Thyroid gland (tissue), 4 donors: Measurements from ENCODE around the gene OR51Q1.

Experiments used
- POLR2A ChIP-seq, 2 donors: fragments of 450-650 bp; IDR thresholded peaks; one replicate each; pipeline ENCODE4 v1.6.1; 2017; ENCODE audit warnings: antibody characterized with exemption in 2 of 2, mild to moderate bottlenecking in 2 of 2, moderate library complexity in 1 of 2
- TF ChIP-seq, protein P1 (sequence below), 6 experiments: fragments of 200-600 bp in 3 of 6; fragments of 450-650 bp in 3 of 6; sonication (generic) in 3 of 6; IDR thresholded peaks; one replicate each; pipeline ENCODE4 v1.5.1; 2016 to 2019; ENCODE audit warnings: antibody characterized with exemption in 6 of 6, mild to moderate bottlenecking in 2 of 6, inconsistent platforms in 1 of 6, moderate library complexity in 1 of 6

- TF ChIP-seq, protein P1, sequence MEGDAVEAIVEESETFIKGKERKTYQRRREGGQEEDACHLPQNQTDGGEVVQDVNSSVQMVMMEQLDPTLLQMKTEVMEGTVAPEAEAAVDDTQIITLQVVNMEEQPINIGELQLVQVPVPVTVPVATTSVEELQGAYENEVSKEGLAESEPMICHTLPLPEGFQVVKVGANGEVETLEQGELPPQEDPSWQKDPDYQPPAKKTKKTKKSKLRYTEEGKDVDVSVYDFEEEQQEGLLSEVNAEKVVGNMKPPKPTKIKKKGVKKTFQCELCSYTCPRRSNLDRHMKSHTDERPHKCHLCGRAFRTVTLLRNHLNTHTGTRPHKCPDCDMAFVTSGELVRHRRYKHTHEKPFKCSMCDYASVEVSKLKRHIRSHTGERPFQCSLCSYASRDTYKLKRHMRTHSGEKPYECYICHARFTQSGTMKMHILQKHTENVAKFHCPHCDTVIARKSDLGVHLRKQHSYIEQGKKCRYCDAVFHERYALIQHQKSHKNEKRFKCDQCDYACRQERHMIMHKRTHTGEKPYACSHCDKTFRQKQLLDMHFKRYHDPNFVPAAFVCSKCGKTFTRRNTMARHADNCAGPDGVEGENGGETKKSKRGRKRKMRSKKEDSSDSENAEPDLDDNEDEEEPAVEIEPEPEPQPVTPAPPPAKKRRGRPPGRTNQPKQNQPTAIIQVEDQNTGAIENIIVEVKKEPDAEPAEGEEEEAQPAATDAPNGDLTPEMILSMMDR (IDR thresholded peaks at IDR 0.05): no peak
- no peak for TF ChIP-seq POLR2A (IDR thresholded peaks at IDR 0.05)
These were observed 23.0 kb upstream of the OR51Q1 start for GRCh38 chr11:5398936-5399335.
